Stimulated activated memory B cell treated with anti-CD40 and anti-IgM and Interleukin-4, amounts not matched to agents 10 μg/mL and 1 μg/mL and 100 μg/mL, for 72 hours (primary cell): ENCODE data around the gene PTCD1.
A peak's percentile ranks its signal among the peaks of the same experiment; 100 is the strongest.

Experiments used
- ATAC-seq: fragments of 150-1000 bp; cut with Tn5 transposase; 2 replicates; pipeline ENCODE4 v1.10.0; 2021
- H3K27ac Mint-ChIP-seq: one replicate; pipeline ENCODE4 v1.8.0; 2022; ENCODE audit warnings: mild to moderate bottlenecking, mixed read lengths
- H3K27me3 Mint-ChIP-seq: one replicate; pipeline ENCODE4 v1.8.0; 2022; ENCODE audit warnings: mixed read lengths
- H3K36me3 Mint-ChIP-seq: one replicate; pipeline ENCODE4 v1.8.0; 2022; ENCODE audit warnings: mixed read lengths
- H3K4me1 Mint-ChIP-seq: one replicate; pipeline ENCODE4 v1.8.0; 2022; ENCODE audit warnings: mixed read lengths
- H3K4me3 Mint-ChIP-seq: one replicate; pipeline ENCODE4 v1.8.0; 2022; ENCODE audit warnings: mild to moderate bottlenecking, moderate library complexity, mixed read lengths
- H3K9me3 Mint-ChIP-seq: one replicate; pipeline ENCODE4 v1.8.0; 2022; ENCODE audit warnings: mixed read lengths

PTCD1 gene

GRCh38 chr7:99438573-99439480 lies at the start of gene PTCD1, which contains the start of gene CPSF4:
Gene PTCD1 (minus strand): TSS chr7:99438798. CDS start chr7:99435242, 3,556 bp downstream.
Gene CPSF4 (plus strand): TSS chr7:99438943. CDS start chr7:99439083, 140 bp downstream.
- H3K27me3 Mint-ChIP-seq: no peaks in the 10 kb centered on the region
- H3K4me3 Mint-ChIP-seq: peak within 1 kb of the TSS; percentile 100
- H3K4me1 Mint-ChIP-seq: peaks cover 46% of the 10 kb centered on the region
- peaks cover 31% of the 10 kb centered on the region for H3K36me3 Mint-ChIP-seq
- peak within 1 kb of the TSS; percentile 86 for H3K27ac Mint-ChIP-seq
- ATAC-seq: peak; percentile 98
- no peaks in the 10 kb centered on the region for H3K9me3 Mint-ChIP-seq

- no peaks in the 10 kb centered on the region for H3K27me3 Mint-ChIP-seq
- peaks cover 40% of the 10 kb centered on the region for H3K36me3 Mint-ChIP-seq
- ATAC-seq: no peak
- no peaks in the 10 kb centered on the region for H3K9me3 Mint-ChIP-seq
- H3K4me3 Mint-ChIP-seq: no peak overlapping the region
- no peak overlapping the region for H3K27ac Mint-ChIP-seq
- H3K4me1 Mint-ChIP-seq: no peaks in the 10 kb centered on the region
These were observed 46.5 kb upstream of the PTCD1 start for GRCh38 chr7:99485094-99485493.

- H3K4me3 Mint-ChIP-seq: no peak overlapping the region
- peaks cover 28% of the 10 kb centered on the region for H3K36me3 Mint-ChIP-seq
- no peak for ATAC-seq
- H3K27me3 Mint-ChIP-seq: no peaks in the 10 kb centered on the region
- H3K27ac Mint-ChIP-seq: peak overlapping the region; percentile 80
- peaks cover 38% of the 10 kb centered on the region for H3K4me1 Mint-ChIP-seq
- H3K9me3 Mint-ChIP-seq: no peaks in the 10 kb centered on the region
These were observed 40.2 kb upstream of the PTCD1 start for GRCh38 chr7:99478464-99479440.

- Mint-ChIP-seq H3K36me3 (peaks cover 26% of the 10 kb centered on the region), H3K9me3 (no peaks in the 10 kb centered on the region), H3K4me1 (peaks cover 51% of the 10 kb centered on the region), H3K27me3 (no peaks in the 10 kb centered on the region), H3K4me3 (no peak overlapping the region), H3K27ac (no peak overlapping the region)
- ATAC-seq: no peak
These were observed 37.5 kb upstream of the PTCD1 start for GRCh38 chr7:99476107-99476506.

DNA sequence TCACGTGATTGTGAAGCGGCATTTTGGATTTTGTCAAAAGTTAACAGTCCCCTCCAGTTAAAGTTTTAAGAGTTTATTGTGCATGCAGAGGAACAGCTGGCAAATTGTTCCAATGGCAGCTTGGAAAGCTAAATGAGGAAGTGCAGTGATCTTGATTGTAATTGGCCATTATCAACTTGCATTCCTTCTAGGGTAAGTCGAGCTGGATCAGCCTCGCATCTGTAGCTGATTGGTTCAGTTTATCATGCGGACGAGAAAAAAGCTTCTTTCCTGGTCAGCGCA lies 34.7 kb upstream of the PTCD1 start:
- ATAC-seq: peak; percentile 32

DNA sequence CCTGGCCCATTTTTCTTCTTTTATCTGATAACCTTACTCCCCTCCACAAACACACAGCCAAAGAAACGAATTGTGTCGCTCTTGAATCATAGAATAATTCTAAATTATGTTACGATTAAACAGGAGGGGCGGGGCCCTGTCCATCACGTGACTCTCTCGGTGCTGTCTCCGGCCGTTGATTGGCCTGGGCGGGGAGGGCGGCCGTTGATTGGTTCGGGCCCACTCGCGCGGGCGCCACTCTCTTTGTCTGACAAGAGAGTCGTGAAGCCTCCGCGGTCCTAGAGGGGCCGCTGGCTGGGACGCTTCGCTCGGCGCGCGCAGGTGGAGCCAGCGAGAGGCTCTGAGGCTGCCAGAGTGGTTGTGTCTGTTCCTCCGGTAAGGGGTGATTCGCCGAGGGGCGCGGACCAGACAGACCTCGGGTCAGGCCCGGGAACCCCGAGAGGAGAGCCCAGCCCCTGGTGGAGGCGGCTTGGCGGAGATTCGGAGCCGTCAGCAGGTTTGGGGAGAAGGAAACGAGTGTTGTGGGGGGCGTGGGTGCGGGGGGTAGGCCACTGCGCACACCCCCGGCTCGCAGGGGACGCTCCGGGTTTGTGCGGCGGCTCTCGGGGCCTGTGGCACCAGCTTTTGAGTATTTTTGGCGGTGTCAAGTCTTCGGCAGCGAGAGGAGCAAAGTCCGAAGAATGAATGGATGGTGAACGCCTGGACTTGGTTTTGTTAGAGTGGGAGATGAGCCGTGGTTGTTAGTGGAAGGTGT lies 34.1 kb upstream of the PTCD1 start, which contains the start of gene ZNF789:
ZNF789 (plus strand) TSS at position 330 of the 754 bp plus-strand sequence. CDS start 3,567 bp downstream, outside the sequence.
- Mint-ChIP-seq H3K27ac (peak within 1 kb of the TSS; percentile 91), H3K4me1 (peaks cover 37% of the 10 kb centered on the region), H3K9me3 (no peaks in the 10 kb centered on the region), H3K4me3 (peak within 1 kb of the TSS; percentile 99), H3K36me3 (peaks cover 6% of the 10 kb centered on the region), H3K27me3 (no peaks in the 10 kb centered on the region)
- ATAC-seq: peak; percentile 100

More for the DNA sequence above, 34.7 kb upstream of the PTCD1 start:
- peak overlapping the region; percentile 91 for H3K27ac Mint-ChIP-seq
- peaks cover 11% of the 10 kb centered on the region for H3K36me3 Mint-ChIP-seq
- H3K9me3 Mint-ChIP-seq: no peaks in the 10 kb centered on the region
- H3K27me3 Mint-ChIP-seq: no peaks in the 10 kb centered on the region
- peaks cover 42% of the 10 kb centered on the region for H3K4me1 Mint-ChIP-seq
- H3K4me3 Mint-ChIP-seq: peak overlapping the region; percentile 99

- Mint-ChIP-seq H3K4me3 (no peak overlapping the region), H3K9me3 (no peaks in the 10 kb centered on the region), H3K27me3 (no peaks in the 10 kb centered on the region), H3K27ac (no peak overlapping the region), H3K36me3 (no peaks in the 10 kb centered on the region), H3K4me1 (peaks cover 37% of the 10 kb centered on the region)
- ATAC-seq: no peak
These were observed 30.9 kb upstream of the PTCD1 start for GRCh38 chr7:99469381-99470065.

GRCh38 chr7:99468336-99468918 lies 29.8 kb upstream of the PTCD1 start:
- Mint-ChIP-seq H3K4me1 (peaks cover 41% of the 10 kb centered on the region), H3K9me3 (no peaks in the 10 kb centered on the region), H3K27me3 (no peaks in the 10 kb centered on the region), H3K4me3 (no peak overlapping the region), H3K27ac (no peak overlapping the region), H3K36me3 (peaks cover 6% of the 10 kb centered on the region)
- no peak for ATAC-seq

DNA sequence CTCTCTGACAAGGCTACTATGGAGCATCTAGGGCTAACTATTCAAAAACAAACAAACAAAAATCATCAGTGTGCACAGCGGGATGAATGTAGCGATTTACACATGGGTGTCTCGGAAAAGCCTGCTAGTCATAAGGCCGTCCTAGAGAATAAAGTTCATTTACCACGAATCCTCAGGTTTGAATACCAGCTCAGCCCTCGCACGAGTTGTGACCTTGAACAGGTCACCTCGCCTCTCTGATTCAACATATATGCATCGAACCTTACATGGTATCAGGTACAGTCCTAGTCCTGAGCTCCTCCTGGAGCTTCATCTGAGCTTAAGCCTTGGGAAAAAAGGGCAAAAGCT lies 26.8 kb upstream of the PTCD1 start:
- peak overlapping the region; percentile 88 for H3K4me3 Mint-ChIP-seq
- H3K27me3 Mint-ChIP-seq: no peaks in the 10 kb centered on the region
- peaks cover 38% of the 10 kb centered on the region for H3K4me1 Mint-ChIP-seq
- H3K27ac Mint-ChIP-seq: peak overlapping the region; percentile 92
- no peaks in the 10 kb centered on the region for H3K9me3 Mint-ChIP-seq
- no peak for ATAC-seq
- H3K36me3 Mint-ChIP-seq: peaks cover 16% of the 10 kb centered on the region

DNA sequence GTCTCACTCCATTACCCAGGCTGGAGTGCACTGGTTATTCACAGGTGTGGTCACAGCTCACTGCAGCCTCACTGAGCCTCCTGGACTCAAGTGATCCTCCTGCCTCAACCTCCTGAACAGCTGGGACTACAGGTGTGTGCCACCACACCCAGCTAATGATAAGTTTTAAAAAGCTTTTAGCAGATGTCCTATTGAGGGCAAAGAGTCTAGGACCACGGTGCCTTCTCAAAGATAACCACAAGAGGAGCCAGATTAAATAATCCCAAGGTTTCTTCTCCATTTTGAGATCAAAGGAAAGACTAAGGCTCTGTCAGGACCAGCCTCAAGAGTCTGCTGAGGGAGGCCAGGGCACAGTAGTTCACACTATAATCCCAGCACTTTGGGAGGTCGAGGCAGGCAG lies 22.6 kb upstream of the PTCD1 start:
- H3K27me3 Mint-ChIP-seq: no peaks in the 10 kb centered on the region
- peaks cover 44% of the 10 kb centered on the region for H3K36me3 Mint-ChIP-seq
- no peak overlapping the region for H3K4me3 Mint-ChIP-seq
- H3K9me3 Mint-ChIP-seq: no peaks in the 10 kb centered on the region
- H3K4me1 Mint-ChIP-seq: peaks cover 44% of the 10 kb centered on the region
- H3K27ac Mint-ChIP-seq: no peak overlapping the region
- ATAC-seq: no peak

DNA sequence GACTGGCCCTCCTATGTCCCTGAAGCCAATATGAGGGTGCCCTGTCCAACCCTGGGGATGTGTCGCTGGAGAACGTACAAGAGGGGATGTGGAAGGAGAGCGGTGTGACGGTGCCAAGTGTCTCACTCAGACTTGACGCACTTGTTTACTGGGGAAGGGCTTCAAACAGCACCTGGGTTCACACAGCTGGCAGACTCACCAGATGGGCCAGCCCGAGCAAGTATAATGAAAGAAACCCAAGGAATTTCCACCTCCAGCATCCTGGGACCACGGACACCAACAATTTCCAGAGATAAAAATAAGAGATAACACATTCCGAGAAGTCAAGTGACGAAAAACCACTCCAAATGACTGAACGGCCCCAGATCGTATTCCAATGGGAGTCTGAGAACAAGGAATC lies 22.1 kb upstream of the PTCD1 start:
- H3K27ac Mint-ChIP-seq: no peak overlapping the region
- no peaks in the 10 kb centered on the region for H3K27me3 Mint-ChIP-seq
- no peak overlapping the region for H3K4me3 Mint-ChIP-seq
- ATAC-seq: no peak
- no peaks in the 10 kb centered on the region for H3K9me3 Mint-ChIP-seq
- H3K36me3 Mint-ChIP-seq: peaks cover 46% of the 10 kb centered on the region
- peaks cover 38% of the 10 kb centered on the region for H3K4me1 Mint-ChIP-seq

GRCh38 chr7:99459087-99459486 lies 20.5 kb upstream of the PTCD1 start:
- Mint-ChIP-seq H3K27me3 (no peaks in the 10 kb centered on the region), H3K4me1 (peaks cover 24% of the 10 kb centered on the region), H3K27ac (no peak overlapping the region), H3K36me3 (peaks cover 50% of the 10 kb centered on the region), H3K4me3 (no peak overlapping the region), H3K9me3 (no peaks in the 10 kb centered on the region)
- no peak for ATAC-seq

- Mint-ChIP-seq H3K9me3 (no peaks in the 10 kb centered on the region), H3K4me3 (no peak overlapping the region), H3K36me3 (peaks cover 55% of the 10 kb centered on the region), H3K27me3 (no peaks in the 10 kb centered on the region), H3K4me1 (peaks cover 18% of the 10 kb centered on the region), H3K27ac (no peak overlapping the region)
- no peak for ATAC-seq
These were observed 19.3 kb upstream of the PTCD1 start for GRCh38 chr7:99457650-99458493.
